Keratinocyte (primary cell): ENCODE measurements around the gene COL13A1.

ENCODE experiments used
- EZH2 ChIP-seq: IDR thresholded peaks from one replicate; pipeline ENCODE4 v1.6.1; 2012; ENCODE audit warnings: inconsistent platforms, mild to moderate bottlenecking, low read length, moderate library complexity
- TF ChIP-seq, protein P1 (sequence below), 3 experiments: IDR thresholded peaks in 1 of 3; conservative IDR thresholded peaks in 1 of 3; optimal IDR thresholded peaks in 1 of 3; 2 replicates in 2 of 3; 3 replicates in 1 of 3; pipeline versions ENCODE3 to v1.5.1; 2011; ENCODE audit warnings: low read length in 3 of 3, mild to moderate bottlenecking in 3 of 3, moderate library complexity in 2 of 3, control low read depth in 1 of 3, inconsistent platforms in 1 of 3; ENCODE audit not compliant: insufficient read depth in 2 of 3; ENCODE audit errors: extremely low read depth in 1 of 3

DNA sequence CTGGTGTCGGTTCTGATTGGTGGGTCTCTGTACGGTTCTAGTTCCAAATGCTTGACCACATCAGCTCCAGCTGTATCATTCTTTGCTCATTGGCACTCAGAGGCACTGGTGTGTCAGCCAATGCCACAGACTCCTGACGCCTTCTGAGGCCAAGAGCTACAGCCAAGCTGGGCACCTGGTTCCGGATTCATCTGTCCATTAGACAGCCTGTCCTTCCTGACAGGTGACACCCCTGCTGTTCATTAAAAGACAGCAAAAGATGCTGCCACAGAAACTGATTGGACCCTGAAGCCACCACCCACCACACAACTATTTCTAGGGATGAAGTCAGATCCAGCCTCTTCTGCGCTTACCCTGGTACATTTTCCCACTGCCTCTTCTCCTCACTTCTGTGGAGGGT lies 35.6 kb downstream of the COL13A1 start:
- TF ChIP-seq, protein P1, sequence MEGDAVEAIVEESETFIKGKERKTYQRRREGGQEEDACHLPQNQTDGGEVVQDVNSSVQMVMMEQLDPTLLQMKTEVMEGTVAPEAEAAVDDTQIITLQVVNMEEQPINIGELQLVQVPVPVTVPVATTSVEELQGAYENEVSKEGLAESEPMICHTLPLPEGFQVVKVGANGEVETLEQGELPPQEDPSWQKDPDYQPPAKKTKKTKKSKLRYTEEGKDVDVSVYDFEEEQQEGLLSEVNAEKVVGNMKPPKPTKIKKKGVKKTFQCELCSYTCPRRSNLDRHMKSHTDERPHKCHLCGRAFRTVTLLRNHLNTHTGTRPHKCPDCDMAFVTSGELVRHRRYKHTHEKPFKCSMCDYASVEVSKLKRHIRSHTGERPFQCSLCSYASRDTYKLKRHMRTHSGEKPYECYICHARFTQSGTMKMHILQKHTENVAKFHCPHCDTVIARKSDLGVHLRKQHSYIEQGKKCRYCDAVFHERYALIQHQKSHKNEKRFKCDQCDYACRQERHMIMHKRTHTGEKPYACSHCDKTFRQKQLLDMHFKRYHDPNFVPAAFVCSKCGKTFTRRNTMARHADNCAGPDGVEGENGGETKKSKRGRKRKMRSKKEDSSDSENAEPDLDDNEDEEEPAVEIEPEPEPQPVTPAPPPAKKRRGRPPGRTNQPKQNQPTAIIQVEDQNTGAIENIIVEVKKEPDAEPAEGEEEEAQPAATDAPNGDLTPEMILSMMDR (optimal IDR thresholded peaks at IDR 0.05 in 1 of 3, IDR thresholded peaks at IDR 0.05 in 1 of 3, conservative IDR thresholded peaks at IDR 0.05 in 1 of 3; ENCODE audit: extremely low read depth in 1 of 3, insufficient read depth in 2 of 3, low read length in 3 of 3) = no peak
- no peak for TF ChIP-seq EZH2
